Fibroblast of pulmonary artery (primary cell): ENCODE data around the gene ZCCHC24.

Source experiments
- DNase-seq: peaks from one replicate; pipeline ENCODE4 v3.0.0-alpha.2; 2010; ENCODE audit warnings: low read depth
- H3K4me3 ChIP-seq: replicated peaks from 2 replicates; pipeline ENCODE4 v1.5.1; 2011; ENCODE audit warnings: low read depth, mild to moderate bottlenecking, control low read depth, low read length, moderate library complexity
- CTCF ChIP-seq: IDR thresholded peaks from 2 replicates; pipeline ENCODE4 v1.5.1; 2011; ENCODE audit warnings: mild to moderate bottlenecking, control low read depth, low read length, inconsistent platforms; ENCODE audit errors: missing control alignments

The ZCCHC24 gene

GRCh38 chr10:79446758-79447084 is 1.3 kb upstream of the ZCCHC24 start:
- H3K4me3 ChIP-seq = peak overlapping the region; percentile 55
- peak; percentile 45 for DNase-seq
- no peak for TF ChIP-seq CTCF

GRCh38 chr10:79445977-79446757 is 743 bp upstream of the ZCCHC24 start:
- H3K4me3 ChIP-seq = peak overlapping the region; percentile 55
- DNase-seq = no peak
- TF ChIP-seq CTCF = no peak

- peak overlapping the region; percentile 91 for H3K4me3 ChIP-seq
- DNase-seq = peak; percentile 62
- TF ChIP-seq CTCF = no peak
Measured at GRCh38 chr10:79444199-79445119, 965 bp downstream of the ZCCHC24 start.

- DNase-seq = no peak
- TF ChIP-seq CTCF = no peak
Measured at GRCh38 chr10:79443338-79444198, 1.9 kb downstream of the ZCCHC24 start.

GRCh38 chr10:79442171-79443040 is 3.0 kb downstream of the ZCCHC24 start:
- DNase-seq = no peak
- H3K4me3 ChIP-seq = peak overlapping the region; percentile 91
- TF ChIP-seq CTCF = no peak

More at GRCh38 chr10:79443338-79444198, 1.9 kb downstream of the ZCCHC24 start:
- peak overlapping the region; percentile 91 for H3K4me3 ChIP-seq

- no peak for TF ChIP-seq CTCF
- H3K4me3 ChIP-seq = no peak overlapping the region
- DNase-seq = no peak
Measured at GRCh38 chr10:79441433-79441832, 4.0 kb downstream of the ZCCHC24 start.
